Measurements from ENCODE around the gene MT1E.
"Not testable (repeated sequence)": the region's sequence is repeated elsewhere in the genome, so short reads cannot be mapped to it uniquely, and the experiment has no call there.

MT1E gene

DNA sequence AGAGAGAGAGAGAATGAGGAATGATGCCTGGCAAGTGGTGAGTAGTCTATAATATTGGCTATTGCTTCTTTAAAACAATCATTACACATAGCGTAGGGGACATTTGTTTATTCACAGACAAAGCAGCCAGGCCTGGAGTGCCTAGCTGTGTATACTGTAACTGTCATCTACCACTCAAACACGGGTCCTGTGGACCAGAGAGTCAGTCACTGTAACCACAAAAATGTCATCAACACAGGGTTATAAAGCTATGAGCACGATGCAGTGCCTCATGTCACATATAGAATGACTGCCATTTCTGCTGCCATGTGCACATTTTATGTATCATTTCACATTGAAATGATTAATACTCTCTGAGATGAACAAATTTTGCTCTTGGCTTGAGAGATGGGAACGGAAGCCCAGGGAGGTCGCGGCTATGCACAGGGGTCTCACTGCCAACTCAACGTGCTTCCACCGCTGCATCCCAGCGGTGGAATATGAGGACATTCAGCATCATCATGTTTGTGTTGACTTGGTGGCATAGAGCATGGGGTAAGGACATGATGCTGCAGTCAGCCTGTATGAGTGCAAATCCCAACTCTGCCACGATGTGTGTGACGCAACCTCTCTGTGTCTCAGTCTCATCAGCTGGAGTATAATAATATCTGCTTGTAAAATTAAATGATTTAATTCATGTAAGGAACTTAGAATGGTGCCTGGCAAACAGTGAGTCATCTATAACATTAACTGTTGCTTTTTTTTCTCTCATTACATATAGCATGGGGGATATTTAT lies 47.4 kb downstream of the MT1E start:
- FAIRE-seq: no peak

- FAIRE-seq: no peak
These were observed 48.3 kb downstream of the MT1E start for GRCh38 chr16:56673921-56674320.

- not testable (repeated sequence) for FAIRE-seq
These were observed 49.0 kb downstream of the MT1E start for GRCh38 chr16:56674570-56674969.

GRCh38 chr16:56675685-56676210 lies 50.2 kb downstream of the MT1E start:
- FAIRE-seq: no peak
